ENCODE data around the gene MAF.

GRCh38 chr16:79557421-79557820, 43.1 kb downstream of the MAF start:
- TF ChIP-seq CTCF (conservative IDR thresholded peaks at IDR 0.05; ENCODE audit: low read depth in 2 of 2) (no peak), EZH2phosphoT487 (IDR thresholded peaks at IDR 0.05; ENCODE audit: unreplicated experiment) (no peak), REST (IDR thresholded peaks at IDR 0.05; ENCODE audit: unreplicated experiment) (no peak), EZH2 (IDR thresholded peaks at IDR 0.05; ENCODE audit: low read depth, unreplicated experiment) (no peak), NANOG (IDR thresholded peaks at IDR 0.05; ENCODE audit: borderline replicate concordance) (no peak), ETS1 (IDR thresholded peaks at IDR 0.05) (no peak), POLR2AphosphoS5 (IDR thresholded peaks at IDR 0.05; ENCODE audit: low read depth) (no peak), CREB1 (CRISPR knock-in tag; IDR thresholded peaks at IDR 0.05; ENCODE audit: low read depth) (no peak), JUNB (IDR thresholded peaks at IDR 0.05; ENCODE audit: unreplicated experiment) (no peak), ZNF462 (CRISPR knock-in tag; IDR thresholded peaks at IDR 0.05) (no peak)

All from GM23338 (cell line).